ENCODE measurements around the gene KIR2DL1. TPM values are rescaled to one million over a fixed set of nuclear protein-coding genes. Genes with fewer than 3 reads are reported as not detected.

Gene KIR2DL1
- total RNA-seq, 2 experiments from 2014 or later, result not detected

Small RNA genes lying within 50 kb of the gene (small RNA-seq; reads per million reads assigned to genes)
- gene KIR3DP1, result not detected

Other genes starting within 250 kb of the KIR2DL1 start
- gene LILRA2, start 196.0 kb upstream of the KIR2DL1 start, total RNA-seq (2014; rRNA removed; shearing (Covaris generic)), result 0.38 and 0.44 TPM in 2 replicates
- 5.0 and 5.5 TPM in 2 replicates for gene LILRA2, start 196.0 kb upstream of the KIR2DL1 start, total RNA-seq (2022)
- gene LILRA1, start 176.2 kb upstream of the KIR2DL1 start, total RNA-seq (2014; rRNA removed; shearing (Covaris generic)), result not detected in 2 replicates
- gene LILRA1, start 176.2 kb upstream of the KIR2DL1 start, total RNA-seq (2022), result not detected in 2 replicates
- gene LILRB1, start 139.3 kb upstream of the KIR2DL1 start, total RNA-seq (2014; rRNA removed; shearing (Covaris generic)), result not detected in 2 replicates
- 4.5 and 5.8 TPM in 2 replicates for gene LILRB1, start 139.3 kb upstream of the KIR2DL1 start, total RNA-seq (2022)
- gene LILRB4, start 106.8 kb upstream of the KIR2DL1 start, total RNA-seq (2014; rRNA removed; shearing (Covaris generic)), result 0.82 and 1.4 TPM in 2 replicates
- 3.0 and 6.2 TPM in 2 replicates for gene LILRB4, start 106.8 kb upstream of the KIR2DL1 start, total RNA-seq (2022)
- not detected in 2 replicates for gene KIR3DL3, start 45.4 kb upstream of the KIR2DL1 start, total RNA-seq (2014; rRNA removed; shearing (Covaris generic))
- gene KIR3DL3, start 45.4 kb upstream of the KIR2DL1 start, total RNA-seq (2022), result not detected in 2 replicates
- gene KIR2DL3, start 31.3 kb upstream of the KIR2DL1 start, total RNA-seq (2014; rRNA removed; shearing (Covaris generic)), result not detected in 2 replicates
- not detected in 2 replicates for gene KIR2DL3, start 31.3 kb upstream of the KIR2DL1 start, total RNA-seq (2022)
- not detected in 2 replicates for gene KIR2DL4, start 33.8 kb downstream of the KIR2DL1 start, total RNA-seq (2014; rRNA removed; shearing (Covaris generic))
- not detected in 2 replicates for gene KIR2DL4, start 33.8 kb downstream of the KIR2DL1 start, total RNA-seq (2022)
- gene KIR3DL1, start 46.7 kb downstream of the KIR2DL1 start, total RNA-seq (2014; rRNA removed; shearing (Covaris generic)), result not detected in 2 replicates
- not detected in 2 replicates for gene KIR3DL1, start 46.7 kb downstream of the KIR2DL1 start, total RNA-seq (2022)
- gene KIR2DS4, start 62.9 kb downstream of the KIR2DL1 start, total RNA-seq (2014; rRNA removed; shearing (Covaris generic)), result not detected in 2 replicates
- not detected in 2 replicates for gene KIR2DS4, start 62.9 kb downstream of the KIR2DL1 start, total RNA-seq (2022)
- gene KIR3DL2, start 80.7 kb downstream of the KIR2DL1 start, total RNA-seq (2014; rRNA removed; shearing (Covaris generic)), result not detected in 2 replicates
- gene KIR3DL2, start 80.7 kb downstream of the KIR2DL1 start, total RNA-seq (2022), result not detected in 2 replicates
- gene FCAR, start 104.4 kb downstream of the KIR2DL1 start, total RNA-seq (2014; rRNA removed; shearing (Covaris generic)), result not detected in 2 replicates
- gene FCAR, start 104.4 kb downstream of the KIR2DL1 start, total RNA-seq (2022), result not detected in 2 replicates
- not detected in 2 replicates for gene NCR1, start 136.4 kb downstream of the KIR2DL1 start, total RNA-seq (2014; rRNA removed; shearing (Covaris generic))
- not detected in 2 replicates for gene NCR1, start 136.4 kb downstream of the KIR2DL1 start, total RNA-seq (2022)
- 0.41 and 0.69 TPM in 2 replicates for gene NLRP7, start 177.7 kb downstream of the KIR2DL1 start, total RNA-seq (2014; rRNA removed; shearing (Covaris generic))
- gene NLRP7, start 177.7 kb downstream of the KIR2DL1 start, total RNA-seq (2022), result 5.6 and 8.8 TPM in 2 replicates
- not detected in 2 replicates for gene NLRP2, start 196.6 kb downstream of the KIR2DL1 start, total RNA-seq (2014; rRNA removed; shearing (Covaris generic))
- not detected in 2 replicates for gene NLRP2, start 196.6 kb downstream of the KIR2DL1 start, total RNA-seq (2022)

Data from OCI-LY7 (cell line).